Neural cell (in vitro differentiated cells): ENCODE measurements around the gene WFDC12.

Experiments
- EP300 ChIP-seq: fragments of 450-650 bp; conservative IDR thresholded peaks from 2 replicates; pipeline ENCODE4 v1.6.1; 2014; ENCODE audit warnings: antibody characterized with exemption, mild to moderate bottlenecking, moderate library complexity; ENCODE audit not compliant: poor library complexity, severe bottlenecking
- EZH2 ChIP-seq: fragments of 200-600, 300-800 bp; shearing (Covaris generic), sonication (generic); IDR thresholded peaks from 2 replicates; pipeline ENCODE4 v1.6.1; 2014; ENCODE audit warnings: antibody characterized with exemption, low read length, borderline replicate concordance, mild to moderate bottlenecking; ENCODE audit not compliant: insufficient read depth, poor library complexity, severe bottlenecking
- POLR2AphosphoS5 ChIP-seq: IDR thresholded peaks from 2 replicates; pipeline ENCODE4 v1.6.1; 2012
- RAD21 ChIP-seq: fragments of 450-650 bp; conservative IDR thresholded peaks from 2 replicates; pipeline ENCODE4 v1.6.1; 2014; ENCODE audit warnings: antibody characterized with exemption, mild to moderate bottlenecking, moderate library complexity
- TAF1 ChIP-seq: IDR thresholded peaks from 2 replicates; pipeline ENCODE4 v1.6.1; 2012; ENCODE audit warnings: low read depth
- TF ChIP-seq, protein P1 (sequence below): fragments of 450-650 bp; IDR thresholded peaks from 2 replicates; pipeline ENCODE4 v1.5.1; 2014; ENCODE audit warnings: antibody characterized with exemption, mild to moderate bottlenecking, moderate library complexity; ENCODE audit not compliant: poor library complexity, severe bottlenecking
- TF ChIP-seq, protein P2 (sequence below): IDR thresholded peaks from 2 replicates; pipeline ENCODE4 v1.6.1; 2012; ENCODE audit warnings: borderline replicate concordance

DNA sequence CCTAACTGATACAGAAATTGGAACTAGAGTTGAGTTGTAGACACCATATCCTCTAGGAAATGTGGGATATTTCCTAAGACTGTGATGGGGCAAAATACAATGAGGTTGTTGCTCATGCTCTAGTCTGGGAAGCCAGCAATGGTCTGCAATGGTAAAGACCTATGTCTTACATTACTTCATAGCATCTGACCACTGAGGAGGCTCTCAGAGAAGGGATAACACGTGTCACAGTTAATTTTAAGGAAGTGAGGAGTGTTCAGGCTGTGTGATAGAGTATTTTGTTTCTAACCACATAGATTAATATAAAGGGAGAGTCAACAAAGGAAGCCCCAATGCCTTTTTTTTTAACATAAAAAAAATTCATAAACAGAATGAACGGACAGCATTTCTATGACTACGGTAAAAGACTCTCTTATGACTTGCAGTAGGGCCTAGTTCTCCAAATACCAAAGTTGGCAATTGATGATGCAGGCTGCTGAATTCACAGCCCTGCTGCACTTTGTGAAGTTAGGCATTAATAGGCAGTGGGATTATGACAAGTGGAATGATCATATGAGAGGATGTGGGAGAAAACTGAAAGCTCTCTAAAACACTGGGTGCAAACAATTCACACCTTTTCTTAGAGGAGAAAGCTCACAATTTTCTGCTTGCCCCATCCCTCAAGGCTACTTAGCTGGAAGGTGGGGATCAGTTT lies 37.0 kb downstream of the WFDC12 start:
- TF ChIP-seq, protein P1, sequence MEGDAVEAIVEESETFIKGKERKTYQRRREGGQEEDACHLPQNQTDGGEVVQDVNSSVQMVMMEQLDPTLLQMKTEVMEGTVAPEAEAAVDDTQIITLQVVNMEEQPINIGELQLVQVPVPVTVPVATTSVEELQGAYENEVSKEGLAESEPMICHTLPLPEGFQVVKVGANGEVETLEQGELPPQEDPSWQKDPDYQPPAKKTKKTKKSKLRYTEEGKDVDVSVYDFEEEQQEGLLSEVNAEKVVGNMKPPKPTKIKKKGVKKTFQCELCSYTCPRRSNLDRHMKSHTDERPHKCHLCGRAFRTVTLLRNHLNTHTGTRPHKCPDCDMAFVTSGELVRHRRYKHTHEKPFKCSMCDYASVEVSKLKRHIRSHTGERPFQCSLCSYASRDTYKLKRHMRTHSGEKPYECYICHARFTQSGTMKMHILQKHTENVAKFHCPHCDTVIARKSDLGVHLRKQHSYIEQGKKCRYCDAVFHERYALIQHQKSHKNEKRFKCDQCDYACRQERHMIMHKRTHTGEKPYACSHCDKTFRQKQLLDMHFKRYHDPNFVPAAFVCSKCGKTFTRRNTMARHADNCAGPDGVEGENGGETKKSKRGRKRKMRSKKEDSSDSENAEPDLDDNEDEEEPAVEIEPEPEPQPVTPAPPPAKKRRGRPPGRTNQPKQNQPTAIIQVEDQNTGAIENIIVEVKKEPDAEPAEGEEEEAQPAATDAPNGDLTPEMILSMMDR = no peak
- no peak for TF ChIP-seq RAD21
- TF ChIP-seq, protein P2, sequence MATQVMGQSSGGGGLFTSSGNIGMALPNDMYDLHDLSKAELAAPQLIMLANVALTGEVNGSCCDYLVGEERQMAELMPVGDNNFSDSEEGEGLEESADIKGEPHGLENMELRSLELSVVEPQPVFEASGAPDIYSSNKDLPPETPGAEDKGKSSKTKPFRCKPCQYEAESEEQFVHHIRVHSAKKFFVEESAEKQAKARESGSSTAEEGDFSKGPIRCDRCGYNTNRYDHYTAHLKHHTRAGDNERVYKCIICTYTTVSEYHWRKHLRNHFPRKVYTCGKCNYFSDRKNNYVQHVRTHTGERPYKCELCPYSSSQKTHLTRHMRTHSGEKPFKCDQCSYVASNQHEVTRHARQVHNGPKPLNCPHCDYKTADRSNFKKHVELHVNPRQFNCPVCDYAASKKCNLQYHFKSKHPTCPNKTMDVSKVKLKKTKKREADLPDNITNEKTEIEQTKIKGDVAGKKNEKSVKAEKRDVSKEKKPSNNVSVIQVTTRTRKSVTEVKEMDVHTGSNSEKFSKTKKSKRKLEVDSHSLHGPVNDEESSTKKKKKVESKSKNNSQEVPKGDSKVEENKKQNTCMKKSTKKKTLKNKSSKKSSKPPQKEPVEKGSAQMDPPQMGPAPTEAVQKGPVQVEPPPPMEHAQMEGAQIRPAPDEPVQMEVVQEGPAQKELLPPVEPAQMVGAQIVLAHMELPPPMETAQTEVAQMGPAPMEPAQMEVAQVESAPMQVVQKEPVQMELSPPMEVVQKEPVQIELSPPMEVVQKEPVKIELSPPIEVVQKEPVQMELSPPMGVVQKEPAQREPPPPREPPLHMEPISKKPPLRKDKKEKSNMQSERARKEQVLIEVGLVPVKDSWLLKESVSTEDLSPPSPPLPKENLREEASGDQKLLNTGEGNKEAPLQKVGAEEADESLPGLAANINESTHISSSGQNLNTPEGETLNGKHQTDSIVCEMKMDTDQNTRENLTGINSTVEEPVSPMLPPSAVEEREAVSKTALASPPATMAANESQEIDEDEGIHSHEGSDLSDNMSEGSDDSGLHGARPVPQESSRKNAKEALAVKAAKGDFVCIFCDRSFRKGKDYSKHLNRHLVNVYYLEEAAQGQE = no peak
- TF ChIP-seq POLR2AphosphoS5 = no peak
- TF ChIP-seq EP300 = no peak
- TF ChIP-seq EZH2 = no peak
- no peak for TF ChIP-seq TAF1
